Fibroblast of mammary gland (primary cell): ENCODE measurements around the gene ARHGAP26.
"Not testable (repeated sequence)": the region's sequence is repeated elsewhere in the genome, so short reads cannot be mapped to it uniquely, and the experiment has no call there.

Source experiments
- DNase-seq: peaks from one replicate; pipeline ENCODE4 v3.0.0-alpha.2; 2010; ENCODE audit warnings: low read depth
- H3K4me3 ChIP-seq: 2 replicates; pipeline ENCODE4 v1.5.1; 2011; ENCODE audit warnings: low read depth, mild to moderate bottlenecking, low read length, moderate library complexity; ENCODE audit not compliant: control insufficient read depth
- TF ChIP-seq, protein P1 (sequence below): conservative IDR thresholded peaks from 2 replicates; pipeline ENCODE4 v1.5.1; 2011; ENCODE audit warnings: low read depth, low read length, inconsistent platforms; ENCODE audit not compliant: control insufficient read depth, insufficient read depth

The ARHGAP26 gene

GRCh38 chr5:142946547-142947426 lies 176.6 kb downstream of the ARHGAP26 start:
- no peak overlapping the region for H3K4me3 ChIP-seq
- TF ChIP-seq, protein P1, sequence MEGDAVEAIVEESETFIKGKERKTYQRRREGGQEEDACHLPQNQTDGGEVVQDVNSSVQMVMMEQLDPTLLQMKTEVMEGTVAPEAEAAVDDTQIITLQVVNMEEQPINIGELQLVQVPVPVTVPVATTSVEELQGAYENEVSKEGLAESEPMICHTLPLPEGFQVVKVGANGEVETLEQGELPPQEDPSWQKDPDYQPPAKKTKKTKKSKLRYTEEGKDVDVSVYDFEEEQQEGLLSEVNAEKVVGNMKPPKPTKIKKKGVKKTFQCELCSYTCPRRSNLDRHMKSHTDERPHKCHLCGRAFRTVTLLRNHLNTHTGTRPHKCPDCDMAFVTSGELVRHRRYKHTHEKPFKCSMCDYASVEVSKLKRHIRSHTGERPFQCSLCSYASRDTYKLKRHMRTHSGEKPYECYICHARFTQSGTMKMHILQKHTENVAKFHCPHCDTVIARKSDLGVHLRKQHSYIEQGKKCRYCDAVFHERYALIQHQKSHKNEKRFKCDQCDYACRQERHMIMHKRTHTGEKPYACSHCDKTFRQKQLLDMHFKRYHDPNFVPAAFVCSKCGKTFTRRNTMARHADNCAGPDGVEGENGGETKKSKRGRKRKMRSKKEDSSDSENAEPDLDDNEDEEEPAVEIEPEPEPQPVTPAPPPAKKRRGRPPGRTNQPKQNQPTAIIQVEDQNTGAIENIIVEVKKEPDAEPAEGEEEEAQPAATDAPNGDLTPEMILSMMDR, result no peak
- no peak for DNase-seq

DNA sequence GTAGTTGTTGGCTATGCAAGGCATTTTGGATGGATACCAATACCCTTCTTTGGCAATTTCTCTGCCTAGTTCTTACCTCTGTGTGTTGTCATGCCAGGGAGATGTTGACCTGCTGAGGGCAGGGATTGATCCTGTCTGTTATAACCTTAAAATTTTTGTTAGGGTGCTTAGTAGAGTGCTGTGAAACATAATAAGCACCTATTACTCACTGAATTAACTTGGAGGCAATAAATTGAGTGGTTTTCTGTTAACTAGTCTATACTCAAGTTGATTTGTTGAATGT lies 177.2 kb downstream of the ARHGAP26 start:
- H3K4me3 ChIP-seq, result no peak overlapping the region
- TF ChIP-seq, protein P1, result no peak
- no peak for DNase-seq

- TF ChIP-seq, protein P1, result no peak
- no peak overlapping the region for H3K4me3 ChIP-seq
- peak; percentile 9 for DNase-seq
Measured at GRCh38 chr5:142952229-142952628, 182.1 kb downstream of the ARHGAP26 start.

DNA sequence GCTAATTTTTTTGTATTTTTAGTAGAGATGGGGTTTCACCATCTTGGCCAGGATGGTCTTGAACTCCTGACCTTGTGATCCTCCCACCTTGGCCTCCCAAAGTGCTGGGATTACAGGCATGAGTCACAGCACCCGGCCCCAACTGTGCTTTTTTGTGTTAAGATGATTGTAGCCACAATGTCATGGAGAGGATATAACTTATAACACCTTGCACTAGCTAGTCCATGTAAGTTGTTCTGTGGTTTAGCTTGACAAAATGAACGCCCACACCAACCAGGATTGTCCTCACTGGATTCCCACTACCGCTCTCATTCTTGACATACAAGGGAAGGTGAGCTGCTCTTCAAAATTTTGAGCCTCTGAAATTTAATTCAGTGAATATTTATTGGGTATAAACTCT lies 182.7 kb downstream of the ARHGAP26 start:
- not testable (repeated sequence) for H3K4me3 ChIP-seq, DNase-seq

- no peak overlapping the region for H3K4me3 ChIP-seq
- TF ChIP-seq, protein P1, result no peak
- DNase-seq, result no peak
Measured at GRCh38 chr5:142954455-142954854, 184.3 kb downstream of the ARHGAP26 start.

DNA sequence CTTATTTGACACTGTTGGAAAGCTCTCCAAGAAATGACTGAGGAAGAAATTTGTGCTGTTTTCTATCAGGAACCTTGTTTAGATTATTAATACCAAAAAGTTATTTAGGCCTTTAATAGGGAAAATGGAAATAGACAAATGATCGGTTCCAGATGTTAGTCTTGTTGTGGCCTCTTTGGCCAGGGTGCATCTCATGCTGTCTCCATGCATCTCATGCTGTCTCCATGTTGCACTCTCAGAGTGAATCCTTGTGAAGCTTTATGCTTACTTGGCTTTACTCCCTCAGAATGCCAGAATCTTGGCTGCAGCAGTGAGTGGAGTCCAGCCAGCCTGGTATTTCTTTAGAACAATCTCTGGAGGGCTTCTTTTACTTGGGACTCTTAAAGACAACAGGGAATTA lies 185.5 kb downstream of the ARHGAP26 start:
- DNase-seq, result no peak
- H3K4me3 ChIP-seq, result no peak overlapping the region
- TF ChIP-seq, protein P1, result no peak

- no peak for DNase-seq
- TF ChIP-seq, protein P1, result no peak
Measured at GRCh38 chr5:142957528-142957927, 187.4 kb downstream of the ARHGAP26 start.

More at GRCh38 chr5:142957528-142957927, 187.4 kb downstream of the ARHGAP26 start:
- no peak overlapping the region for H3K4me3 ChIP-seq
